A204.1 (cell line): ENCODE data around the gene DHRS3.

ENCODE experiments used
- FAIRE-seq: peaks from 2 replicates; lab custom pipeline; 2012; peaks lifted over from hg19 to GRCh38; lab: Jason Lieb, UNC

DHRS3 gene

DNA sequence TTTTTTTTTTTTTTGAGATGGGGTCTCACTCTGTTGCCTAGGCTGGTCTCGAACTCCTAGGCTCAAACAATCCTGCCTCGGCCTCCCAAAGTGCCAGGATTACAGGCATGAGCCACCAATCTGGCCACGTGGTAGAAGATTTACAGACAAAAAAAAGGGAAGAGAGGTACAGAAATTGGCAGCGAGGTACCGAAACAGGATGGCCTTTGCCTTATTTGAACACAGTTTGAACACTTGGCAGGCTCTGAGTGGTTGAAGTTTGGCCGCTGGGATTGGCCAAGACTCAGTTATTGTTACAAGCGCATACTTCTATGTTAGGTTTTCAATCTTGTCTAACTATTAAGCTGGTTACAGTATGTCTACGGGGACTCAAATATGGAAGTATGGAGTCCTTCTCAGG is 19.7 kb upstream of the DHRS3 start:
- no peak for FAIRE-seq

GRCh38 chr1:12636098-12636950 is 18.3 kb upstream of the DHRS3 start:
- FAIRE-seq: no peak

GRCh38 chr1:12634696-12635202 is 16.7 kb upstream of the DHRS3 start:
- no peak for FAIRE-seq

GRCh38 chr1:12634156-12634555 is 16.1 kb upstream of the DHRS3 start:
- no peak for FAIRE-seq

- no peak for FAIRE-seq
These were observed 13.6 kb upstream of the DHRS3 start for GRCh38 chr1:12631571-12631970.

DNA sequence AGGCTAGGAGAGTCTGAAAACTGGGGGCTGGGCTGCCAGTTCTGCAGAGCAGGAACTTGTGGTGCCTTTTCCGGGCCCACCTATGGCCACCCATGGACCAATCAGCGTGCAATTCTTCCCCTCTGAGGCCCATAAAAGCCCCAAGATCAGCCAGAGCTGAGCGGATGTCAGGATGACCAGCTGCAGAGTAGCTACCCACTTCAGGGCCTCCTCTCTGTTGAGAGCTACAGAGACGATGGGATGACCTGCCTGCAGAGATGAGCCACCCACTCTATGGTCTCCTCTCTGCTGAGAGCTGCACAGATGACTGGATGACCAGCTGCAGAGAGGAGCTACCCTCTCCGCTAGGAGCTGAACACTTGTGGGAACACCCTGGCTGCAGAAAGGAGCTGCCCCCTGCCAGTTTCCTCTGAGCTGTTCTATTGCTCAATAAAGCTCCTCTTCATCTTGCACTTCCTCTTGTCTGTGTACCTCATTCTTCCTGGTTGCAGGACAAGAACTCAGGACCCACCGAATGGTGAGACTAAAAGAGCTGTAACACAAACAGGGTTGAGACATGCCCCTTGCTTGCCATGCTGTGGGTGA is 13.0 kb upstream of the DHRS3 start:
- no peak for FAIRE-seq

DNA sequence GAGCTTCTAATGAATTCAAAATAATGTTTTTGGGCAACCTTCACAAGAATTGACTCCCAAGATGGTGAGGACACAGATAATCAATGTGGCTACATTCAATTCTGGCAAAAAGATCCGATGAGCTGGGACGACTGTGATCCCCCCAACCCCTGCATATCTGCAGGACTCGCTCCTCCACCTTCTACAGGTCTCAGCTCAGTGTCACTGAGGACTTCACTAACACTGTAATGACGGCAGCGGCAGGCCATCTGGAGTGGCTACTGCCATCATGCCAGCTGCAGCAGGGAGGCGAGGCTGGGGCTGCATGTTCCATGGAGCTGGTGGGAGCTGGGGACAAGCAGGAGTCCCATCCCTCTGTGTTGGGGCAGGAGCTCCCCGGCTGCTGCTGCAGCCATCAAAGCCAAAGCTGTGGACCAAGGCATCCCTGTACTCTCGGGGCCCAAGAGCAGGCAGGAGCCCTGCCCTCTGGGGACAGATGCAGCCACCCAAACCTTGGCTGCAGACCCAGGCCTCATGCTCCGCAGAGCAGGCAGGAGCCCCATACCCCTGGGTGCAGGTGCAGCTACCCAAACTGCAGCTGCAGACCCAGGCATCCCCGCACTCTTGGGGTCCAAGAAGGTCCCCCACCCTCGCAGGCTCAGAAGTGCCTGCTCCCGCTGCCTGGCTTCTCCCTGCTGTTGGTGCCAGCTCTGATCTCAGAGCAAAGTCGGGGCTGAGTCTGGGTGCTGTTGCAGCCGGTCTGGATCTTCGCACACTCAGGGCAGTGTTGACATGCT is 12.2 kb upstream of the DHRS3 start:
- no peak for FAIRE-seq

GRCh38 chr1:12629511-12629956 is 11.5 kb upstream of the DHRS3 start:
- FAIRE-seq: no peak

- FAIRE-seq: no peak
These were observed 9.3 kb upstream of the DHRS3 start for GRCh38 chr1:12627296-12627695.

GRCh38 chr1:12626888-12627287 is 8.9 kb upstream of the DHRS3 start:
- FAIRE-seq: no peak

- FAIRE-seq: no peak
These were observed 7.3 kb upstream of the DHRS3 start for GRCh38 chr1:12625276-12625675.

- no peak for FAIRE-seq
These were observed 4.5 kb upstream of the DHRS3 start for GRCh38 chr1:12622506-12622905.

- FAIRE-seq: no peak
These were observed 3.6 kb upstream of the DHRS3 start for GRCh38 chr1:12621346-12622335.

- no peak for FAIRE-seq
These were observed 2.9 kb upstream of the DHRS3 start for GRCh38 chr1:12620931-12621330.

- no peak for FAIRE-seq
These were observed 2.5 kb upstream of the DHRS3 start for GRCh38 chr1:12620488-12620865.

DNA sequence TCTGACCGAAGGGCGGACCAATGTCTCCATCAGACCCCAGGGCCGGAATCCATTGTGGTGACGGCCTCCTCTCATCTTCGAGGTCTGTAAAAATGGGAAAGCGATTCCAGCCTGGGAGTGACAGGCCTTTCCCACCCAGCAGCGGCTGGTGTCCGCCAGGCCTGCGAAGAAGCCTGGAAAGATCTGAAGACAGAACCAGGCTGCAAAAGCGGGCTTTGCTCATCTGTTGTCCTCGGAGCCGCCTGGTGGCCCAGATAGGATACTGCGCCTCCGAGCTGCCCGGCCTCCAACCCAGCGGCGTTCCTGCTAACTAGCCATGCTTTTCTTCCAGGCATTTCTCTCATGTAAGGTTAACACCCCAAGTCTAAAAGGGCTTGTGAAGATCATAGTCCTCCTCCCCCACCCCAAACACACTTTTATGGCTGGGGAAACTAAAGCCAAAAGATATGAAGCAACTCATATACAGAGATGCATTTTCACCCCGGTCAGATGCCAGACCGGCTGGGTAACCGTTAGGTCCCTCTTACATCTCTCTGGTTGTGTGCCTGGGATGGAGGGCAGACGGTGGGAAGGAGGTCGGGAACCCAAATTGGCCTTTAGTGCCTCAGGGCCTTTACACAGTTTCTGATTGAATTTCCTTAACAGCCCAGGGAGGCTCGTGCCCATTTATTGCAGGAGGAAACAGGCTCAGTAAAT is 1.9 kb upstream of the DHRS3 start:
- no peak for FAIRE-seq

- FAIRE-seq: no peak
These were observed 1.2 kb upstream of the DHRS3 start for GRCh38 chr1:12618965-12619791.

DNA sequence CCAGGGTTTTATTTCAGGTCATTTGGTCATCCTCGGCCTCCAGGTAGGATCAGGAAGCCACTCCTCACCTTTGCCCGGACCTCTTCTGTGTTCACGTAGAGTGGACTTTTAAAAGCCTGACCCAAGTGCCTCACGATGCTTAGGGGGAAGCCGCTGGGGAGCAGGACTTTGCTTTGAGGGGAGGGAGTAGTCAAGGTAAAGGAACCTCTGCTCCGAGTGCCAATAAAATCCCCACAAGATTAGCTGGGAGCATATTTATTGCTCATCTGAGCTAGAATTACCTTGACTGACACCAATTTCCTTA is 603 bp upstream of the DHRS3 start:
- no peak for FAIRE-seq

DNA sequence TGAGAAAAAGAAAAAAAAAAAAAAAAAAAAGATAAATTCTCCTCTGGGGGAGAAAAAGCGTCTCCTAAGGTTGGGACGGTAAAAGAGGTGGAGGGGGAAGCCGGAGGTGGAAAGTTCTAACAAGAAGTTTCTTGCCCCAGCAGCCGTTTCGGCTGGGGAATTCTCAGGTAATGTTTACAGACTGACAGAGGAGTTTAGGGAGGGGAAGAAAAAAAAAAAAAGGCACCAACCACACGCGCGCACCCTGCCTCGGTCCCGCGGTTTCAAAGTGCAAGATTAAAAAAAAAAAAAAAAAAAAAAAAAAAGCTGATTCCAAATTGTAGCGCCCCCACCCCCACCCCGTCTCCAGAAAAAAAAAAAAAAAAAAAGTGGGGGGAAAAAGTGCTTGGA is 504 bp downstream of the DHRS3 start:
- FAIRE-seq: no peak

GRCh38 chr1:12616709-12617373 is 1.2 kb downstream of the DHRS3 start:
- no peak for FAIRE-seq
